HepG2 (cell line): ENCODE results near the gene C12orf56. TPM values are rescaled to one million over a fixed set of nuclear protein-coding genes. Genes with fewer than 3 reads are reported as not detected.
A peak's percentile ranks its signal among the peaks of the same experiment; 100 is the strongest.

ENCODE experiments used
- NAIF1 ChIP-seq: sonication (generic); formaldehyde crosslinking; IDR thresholded peaks from 2 replicates; pipeline ENCODE4 v1.5.0; 2020; ENCODE audit warnings: mild to moderate bottlenecking, missing genetic modification reagents, borderline replicate concordance
- NPAS2 ChIP-seq: sonication (generic); formaldehyde crosslinking; IDR thresholded peaks from 2 replicates; pipeline ENCODE4 v1.8.0; 2022; ENCODE audit warnings: mild to moderate bottlenecking, missing genetic modification reagents, borderline replicate concordance
- THAP11 ChIP-seq: IDR thresholded peaks from 2 replicates; pipeline ENCODE4 v1.6.1; 2016; ENCODE audit warnings: missing biosample characterization, missing genetic modification reagents
- YY1 ChIP-seq: IDR thresholded peaks from 2 replicates; pipeline ENCODE4 v1.6.1; 2011; ENCODE audit warnings: low read length, low read depth, moderate library complexity, mild to moderate bottlenecking; ENCODE audit not compliant: insufficient read depth, insufficient replicate concordance
- ZBTB42 ChIP-seq: sonication (generic); formaldehyde crosslinking; IDR thresholded peaks from 2 replicates; pipeline ENCODE4 v1.5.0; 2020; ENCODE audit warnings: mild to moderate bottlenecking, missing genetic modification reagents
- ZNF143 ChIP-seq: sonication (generic); formaldehyde crosslinking; IDR thresholded peaks from 2 replicates; pipeline ENCODE4 v1.4.0; 2020; ENCODE audit warnings: missing genetic modification reagents
- ZNF563 ChIP-seq: sonication (generic); formaldehyde crosslinking; IDR thresholded peaks from 2 replicates; pipeline ENCODE4 v1.8.0; 2022; ENCODE audit warnings: mild to moderate bottlenecking, moderate library complexity, missing genetic modification reagents
- ZNF615 ChIP-seq: sonication (generic); formaldehyde crosslinking; IDR thresholded peaks from 2 replicates; pipeline ENCODE4 v1.5.0; 2020; ENCODE audit warnings: mild to moderate bottlenecking, missing genetic modification reagents, borderline replicate concordance
- ZNF768 ChIP-seq: sonication (generic); formaldehyde crosslinking; IDR thresholded peaks from 2 replicates; pipeline ENCODE4 v1.4.0; 2020; ENCODE audit warnings: missing genetic modification reagents
- polyA plus RNA-seq, 8 experiments: library from polyadenylated mRNA; depleted of rRNA in 3 of 8; stranded (reverse) in 7 of 8; unstranded in 1 of 8; fragments of >200 nt; fragmentation: Illumina TruSeq in 4 of 8; extraction: Trizol in 4 of 8; gene quantifications; 2 replicates each; pipeline versions ENCODE4 v1.2.1 to v1.2.3, GENCODE V29; 2011 to 2016; ENCODE audit warnings: low read depth in 4 of 8, missing spikeins in 1 of 8, mixed read lengths in 1 of 8; ENCODE audit not compliant: insufficient read depth in 1 of 8
- total RNA-seq, 5 experiments: library from RNA; depleted of rRNA; stranded (reverse); fragments of >200 nt; fragmentation: Illumina TruSeq; extraction: Trizol; gene quantifications; 2 replicates each; pipeline ENCODE4 v1.2.3, GENCODE V29; 2016; ENCODE audit warnings: low read depth in 1 of 5
- TF ChIP-seq, protein P1 (sequence below): sonication (generic); formaldehyde crosslinking; IDR thresholded peaks from 2 replicates; pipeline ENCODE4 v1.4.0; 2020; ENCODE audit warnings: missing genetic modification reagents
- TF ChIP-seq, protein P2 (sequence below): sonication (generic); formaldehyde crosslinking; IDR thresholded peaks from 2 replicates; pipeline ENCODE4 v1.5.0; 2020; ENCODE audit warnings: missing genetic modification reagents
- TF ChIP-seq, protein P3 (sequence below): sonication (generic); formaldehyde crosslinking; IDR thresholded peaks from 2 replicates; pipeline ENCODE4 v1.5.0; 2020; ENCODE audit warnings: mild to moderate bottlenecking, missing genetic modification reagents, borderline replicate concordance
- TF ChIP-seq, protein P4 (sequence below): IDR thresholded peaks from 2 replicates; pipeline ENCODE4 v1.6.1; 2012; ENCODE audit warnings: inconsistent platforms
- TF ChIP-seq, protein P5 (sequence below): sonication (generic); formaldehyde crosslinking; IDR thresholded peaks from 2 replicates; pipeline ENCODE4 v1.9.0; 2022; ENCODE audit warnings: missing genetic modification reagents, mild to moderate bottlenecking, borderline replicate concordance
- TF ChIP-seq, protein P6 (sequence below): sonication (generic); formaldehyde crosslinking; IDR thresholded peaks from 2 replicates; pipeline ENCODE4 v1.5.1; 2020; ENCODE audit warnings: mild to moderate bottlenecking, missing genetic modification reagents, moderate library complexity
- TF ChIP-seq, protein P7 (sequence below): sonication (generic); formaldehyde crosslinking; IDR thresholded peaks from 2 replicates; pipeline ENCODE4 v1.8.0; 2022; ENCODE audit warnings: low read depth, missing genetic modification reagents

The C12orf56 gene
- total and polyA plus RNA-seq, 2 of the 13 experiments (the other 11 are each of a cell fraction or from before 2014, with no cell fraction given), result 0.07 TPM; not detected in 1

DNA sequence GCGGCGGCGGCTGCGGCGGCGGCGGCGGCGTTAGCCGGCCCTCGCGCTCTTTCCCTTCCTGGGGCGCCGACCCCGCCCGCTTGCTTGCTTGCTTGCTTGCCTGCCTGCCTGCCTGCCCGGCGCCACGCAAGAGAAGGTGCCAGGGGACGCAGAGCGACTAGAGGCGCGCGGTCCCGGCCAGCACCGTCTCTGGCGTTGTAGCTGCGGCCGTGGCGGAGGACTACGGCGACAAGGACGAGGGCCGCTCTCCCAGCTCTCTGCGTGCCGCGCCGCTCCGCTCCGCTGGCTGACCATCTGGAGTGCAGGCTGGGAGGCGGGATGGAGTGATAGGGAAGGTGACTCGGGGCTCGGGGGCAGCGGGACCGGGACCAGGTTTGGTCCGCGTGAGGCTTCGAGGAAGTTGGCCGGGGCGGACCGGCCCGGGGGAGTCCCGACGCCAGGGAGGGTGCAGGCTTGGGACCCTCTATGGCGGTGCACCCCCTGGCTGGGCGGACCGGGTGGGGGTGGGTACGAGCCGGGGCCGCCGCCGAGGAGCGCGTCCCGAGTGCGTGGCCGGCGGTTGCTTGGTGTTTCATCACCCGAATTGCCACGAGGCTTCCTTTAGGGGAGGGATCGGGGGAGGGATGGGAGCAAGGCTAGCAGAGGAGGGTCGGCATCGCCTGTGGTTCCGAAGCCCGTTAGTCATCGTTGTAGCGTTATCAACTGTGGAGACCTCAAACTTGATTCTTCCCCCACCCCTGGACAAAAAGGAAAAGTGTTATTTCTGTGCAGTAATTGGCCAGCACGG, 14.1 kb upstream of the C12orf56 start (continued):
- TF ChIP-seq NAIF1 (CRISPR knock-in tag) (peak; percentile 93), ZBTB42 (peak; percentile 78; the same call in 1 of the 2 replicates), ZNF768 (CRISPR knock-in tag) (peak; percentile 52), ZNF563 (CRISPR knock-in tag) (peak; percentile 91), THAP11 (peak; percentile 91), ZNF615 (CRISPR knock-in tag) (no peak), YY1 (no peak), NPAS2 (CRISPR knock-in tag) (no peak), ZNF143 (CRISPR knock-in tag) (no peak; the same call in 1 of the 2 replicates)
- TF ChIP-seq, protein P1, sequence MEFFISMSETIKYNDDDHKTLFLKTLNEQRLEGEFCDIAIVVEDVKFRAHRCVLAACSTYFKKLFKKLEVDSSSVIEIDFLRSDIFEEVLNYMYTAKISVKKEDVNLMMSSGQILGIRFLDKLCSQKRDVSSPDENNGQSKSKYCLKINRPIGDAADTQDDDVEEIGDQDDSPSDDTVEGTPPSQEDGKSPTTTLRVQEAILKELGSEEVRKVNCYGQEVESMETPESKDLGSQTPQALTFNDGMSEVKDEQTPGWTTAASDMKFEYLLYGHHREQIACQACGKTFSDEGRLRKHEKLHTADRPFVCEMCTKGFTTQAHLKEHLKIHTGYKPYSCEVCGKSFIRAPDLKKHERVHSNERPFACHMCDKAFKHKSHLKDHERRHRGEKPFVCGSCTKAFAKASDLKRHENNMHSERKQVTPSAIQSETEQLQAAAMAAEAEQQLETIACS, result peak; percentile 79
- TF ChIP-seq, protein P2, sequence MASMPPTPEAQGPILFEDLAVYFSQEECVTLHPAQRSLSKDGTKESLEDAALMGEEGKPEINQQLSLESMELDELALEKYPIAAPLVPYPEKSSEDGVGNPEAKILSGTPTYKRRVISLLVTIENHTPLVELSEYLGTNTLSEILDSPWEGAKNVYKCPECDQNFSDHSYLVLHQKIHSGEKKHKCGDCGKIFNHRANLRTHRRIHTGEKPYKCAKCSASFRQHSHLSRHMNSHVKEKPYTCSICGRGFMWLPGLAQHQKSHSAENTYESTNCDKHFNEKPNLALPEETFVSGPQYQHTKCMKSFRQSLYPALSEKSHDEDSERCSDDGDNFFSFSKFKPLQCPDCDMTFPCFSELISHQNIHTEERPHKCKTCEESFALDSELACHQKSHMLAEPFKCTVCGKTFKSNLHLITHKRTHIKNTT (CRISPR knock-in tag), result no peak
- TF ChIP-seq, protein P3, sequence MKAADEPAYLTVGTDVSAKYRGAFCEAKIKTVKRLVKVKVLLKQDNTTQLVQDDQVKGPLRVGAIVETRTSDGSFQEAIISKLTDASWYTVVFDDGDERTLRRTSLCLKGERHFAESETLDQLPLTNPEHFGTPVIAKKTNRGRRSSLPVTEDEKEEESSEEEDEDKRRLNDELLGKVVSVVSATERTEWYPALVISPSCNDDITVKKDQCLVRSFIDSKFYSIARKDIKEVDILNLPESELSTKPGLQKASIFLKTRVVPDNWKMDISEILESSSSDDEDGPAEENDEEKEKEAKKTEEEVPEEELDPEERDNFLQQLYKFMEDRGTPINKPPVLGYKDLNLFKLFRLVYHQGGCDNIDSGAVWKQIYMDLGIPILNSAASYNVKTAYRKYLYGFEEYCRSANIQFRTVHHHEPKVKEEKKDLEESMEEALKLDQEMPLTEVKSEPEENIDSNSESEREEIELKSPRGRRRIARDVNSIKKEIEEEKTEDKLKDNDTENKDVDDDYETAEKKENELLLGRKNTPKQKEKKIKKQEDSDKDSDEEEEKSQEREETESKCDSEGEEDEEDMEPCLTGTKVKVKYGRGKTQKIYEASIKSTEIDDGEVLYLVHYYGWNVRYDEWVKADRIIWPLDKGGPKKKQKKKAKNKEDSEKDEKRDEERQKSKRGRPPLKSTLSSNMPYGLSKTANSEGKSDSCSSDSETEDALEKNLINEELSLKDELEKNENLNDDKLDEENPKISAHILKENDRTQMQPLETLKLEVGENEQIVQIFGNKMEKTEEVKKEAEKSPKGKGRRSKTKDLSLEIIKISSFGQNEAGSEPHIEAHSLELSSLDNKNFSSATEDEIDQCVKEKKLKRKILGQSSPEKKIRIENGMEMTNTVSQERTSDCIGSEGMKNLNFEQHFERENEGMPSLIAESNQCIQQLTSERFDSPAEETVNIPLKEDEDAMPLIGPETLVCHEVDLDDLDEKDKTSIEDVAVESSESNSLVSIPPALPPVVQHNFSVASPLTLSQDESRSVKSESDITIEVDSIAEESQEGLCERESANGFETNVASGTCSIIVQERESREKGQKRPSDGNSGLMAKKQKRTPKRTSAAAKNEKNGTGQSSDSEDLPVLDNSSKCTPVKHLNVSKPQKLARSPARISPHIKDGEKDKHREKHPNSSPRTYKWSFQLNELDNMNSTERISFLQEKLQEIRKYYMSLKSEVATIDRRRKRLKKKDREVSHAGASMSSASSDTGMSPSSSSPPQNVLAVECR, result peak; percentile 83; the same call in 1 of the 2 replicates
- TF ChIP-seq, protein P4, sequence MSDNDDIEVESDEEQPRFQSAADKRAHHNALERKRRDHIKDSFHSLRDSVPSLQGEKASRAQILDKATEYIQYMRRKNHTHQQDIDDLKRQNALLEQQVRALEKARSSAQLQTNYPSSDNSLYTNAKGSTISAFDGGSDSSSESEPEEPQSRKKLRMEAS, result peak; percentile 94
- TF ChIP-seq, protein P5, sequence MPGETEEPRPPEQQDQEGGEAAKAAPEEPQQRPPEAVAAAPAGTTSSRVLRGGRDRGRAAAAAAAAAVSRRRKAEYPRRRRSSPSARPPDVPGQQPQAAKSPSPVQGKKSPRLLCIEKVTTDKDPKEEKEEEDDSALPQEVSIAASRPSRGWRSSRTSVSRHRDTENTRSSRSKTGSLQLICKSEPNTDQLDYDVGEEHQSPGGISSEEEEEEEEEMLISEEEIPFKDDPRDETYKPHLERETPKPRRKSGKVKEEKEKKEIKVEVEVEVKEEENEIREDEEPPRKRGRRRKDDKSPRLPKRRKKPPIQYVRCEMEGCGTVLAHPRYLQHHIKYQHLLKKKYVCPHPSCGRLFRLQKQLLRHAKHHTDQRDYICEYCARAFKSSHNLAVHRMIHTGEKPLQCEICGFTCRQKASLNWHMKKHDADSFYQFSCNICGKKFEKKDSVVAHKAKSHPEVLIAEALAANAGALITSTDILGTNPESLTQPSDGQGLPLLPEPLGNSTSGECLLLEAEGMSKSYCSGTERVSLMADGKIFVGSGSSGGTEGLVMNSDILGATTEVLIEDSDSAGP (CRISPR knock-in tag), result peak; percentile 87
- TF ChIP-seq, protein P6, sequence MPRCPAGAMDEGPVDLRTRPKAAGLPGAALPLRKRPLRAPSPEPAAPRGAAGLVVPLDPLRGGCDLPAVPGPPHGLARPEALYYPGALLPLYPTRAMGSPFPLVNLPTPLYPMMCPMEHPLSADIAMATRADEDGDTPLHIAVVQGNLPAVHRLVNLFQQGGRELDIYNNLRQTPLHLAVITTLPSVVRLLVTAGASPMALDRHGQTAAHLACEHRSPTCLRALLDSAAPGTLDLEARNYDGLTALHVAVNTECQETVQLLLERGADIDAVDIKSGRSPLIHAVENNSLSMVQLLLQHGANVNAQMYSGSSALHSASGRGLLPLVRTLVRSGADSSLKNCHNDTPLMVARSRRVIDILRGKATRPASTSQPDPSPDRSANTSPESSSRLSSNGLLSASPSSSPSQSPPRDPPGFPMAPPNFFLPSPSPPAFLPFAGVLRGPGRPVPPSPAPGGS (CRISPR knock-in tag), result peak; percentile 76; the same call in 1 of the 2 replicates
- TF ChIP-seq, protein P7, sequence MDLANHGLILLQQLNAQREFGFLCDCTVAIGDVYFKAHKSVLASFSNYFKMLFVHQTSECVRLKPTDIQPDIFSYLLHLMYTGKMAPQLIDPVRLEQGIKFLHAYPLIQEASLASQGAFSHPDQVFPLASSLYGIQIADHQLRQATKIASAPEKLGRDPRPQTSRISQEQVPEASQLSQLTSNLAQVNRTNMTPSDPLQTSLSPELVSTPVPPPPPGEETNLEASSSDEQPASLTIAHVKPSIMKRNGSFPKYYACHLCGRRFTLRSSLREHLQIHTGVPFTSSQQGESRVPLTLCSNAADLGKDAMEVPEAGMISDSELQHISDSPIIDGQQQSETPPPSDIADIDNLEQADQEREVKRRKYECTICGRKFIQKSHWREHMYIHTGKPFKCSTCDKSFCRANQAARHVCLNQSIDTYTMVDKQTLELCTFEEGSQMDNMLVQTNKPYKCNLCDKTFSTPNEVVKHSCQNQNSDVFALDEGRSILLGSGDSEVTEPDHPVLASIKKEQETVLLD (CRISPR knock-in tag), result peak; percentile 91
